ENCODE results near the gene PRSS50.

GRCh38 chr3:46729038-46729437 lies 11.4 kb upstream of the PRSS50 start:
- TF ChIP-seq JUN (IDR thresholded peaks at IDR 0.05; ENCODE audit: borderline replicate concordance, insufficient read depth, insufficient read length, low read depth) = no peak
- no peak for TF ChIP-seq EZH2 (IDR thresholded peaks at IDR 0.05; ENCODE audit: borderline replicate concordance, low read depth, low read length, severe bottlenecking)

Measured in endothelial cell of umbilical vein (primary cell).